GM21737 (cell line): ENCODE data around the gene NAA80.
A peak's percentile ranks its signal among the peaks of the same experiment; 100 is the strongest.
"Not testable (repeated sequence)": the region's sequence is repeated elsewhere in the genome, so short reads cannot be mapped to it uniquely, and the experiment has no call there.

ENCODE experiments used
- ATAC-seq: cut with Tn5 transposase; IDR thresholded peaks from one replicate; pipeline ENCODE4 v1.9.1; 2021; ENCODE audit warnings: mild to moderate bottlenecking, moderate library complexity; ENCODE audit not compliant: unreplicated experiment

Gene NAA80

DNA sequence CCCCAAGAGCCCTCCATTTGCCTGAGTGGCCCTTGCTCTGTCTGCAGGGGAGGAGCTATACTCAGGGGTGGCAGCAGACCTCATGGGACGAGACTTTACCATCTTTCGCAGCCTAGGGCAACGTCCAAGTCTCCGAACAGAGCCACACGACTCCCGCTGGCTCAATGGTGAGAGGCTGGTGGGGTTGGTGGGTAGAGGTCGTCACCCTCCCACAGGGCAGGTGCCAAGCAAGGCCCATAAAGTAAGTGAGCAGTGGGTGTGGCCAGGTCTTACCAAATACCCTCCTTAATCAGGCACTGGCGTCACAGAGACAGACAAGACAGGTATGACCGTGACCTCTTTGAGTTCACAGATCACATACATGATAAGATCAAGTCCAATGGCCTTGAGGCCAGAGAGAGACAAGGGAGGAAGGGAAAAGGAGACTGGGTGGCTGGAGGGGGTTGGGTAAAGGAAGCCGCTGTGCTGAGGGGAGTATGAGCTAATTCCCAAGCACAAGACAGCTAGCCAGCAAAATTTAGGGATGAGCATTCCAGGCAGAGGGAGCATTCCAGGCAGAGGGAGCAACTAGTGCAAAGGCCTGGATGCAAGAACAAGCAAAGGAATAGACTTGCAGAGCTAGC, 27.8 kb downstream of the NAA80 start:
- ATAC-seq: no peak

DNA sequence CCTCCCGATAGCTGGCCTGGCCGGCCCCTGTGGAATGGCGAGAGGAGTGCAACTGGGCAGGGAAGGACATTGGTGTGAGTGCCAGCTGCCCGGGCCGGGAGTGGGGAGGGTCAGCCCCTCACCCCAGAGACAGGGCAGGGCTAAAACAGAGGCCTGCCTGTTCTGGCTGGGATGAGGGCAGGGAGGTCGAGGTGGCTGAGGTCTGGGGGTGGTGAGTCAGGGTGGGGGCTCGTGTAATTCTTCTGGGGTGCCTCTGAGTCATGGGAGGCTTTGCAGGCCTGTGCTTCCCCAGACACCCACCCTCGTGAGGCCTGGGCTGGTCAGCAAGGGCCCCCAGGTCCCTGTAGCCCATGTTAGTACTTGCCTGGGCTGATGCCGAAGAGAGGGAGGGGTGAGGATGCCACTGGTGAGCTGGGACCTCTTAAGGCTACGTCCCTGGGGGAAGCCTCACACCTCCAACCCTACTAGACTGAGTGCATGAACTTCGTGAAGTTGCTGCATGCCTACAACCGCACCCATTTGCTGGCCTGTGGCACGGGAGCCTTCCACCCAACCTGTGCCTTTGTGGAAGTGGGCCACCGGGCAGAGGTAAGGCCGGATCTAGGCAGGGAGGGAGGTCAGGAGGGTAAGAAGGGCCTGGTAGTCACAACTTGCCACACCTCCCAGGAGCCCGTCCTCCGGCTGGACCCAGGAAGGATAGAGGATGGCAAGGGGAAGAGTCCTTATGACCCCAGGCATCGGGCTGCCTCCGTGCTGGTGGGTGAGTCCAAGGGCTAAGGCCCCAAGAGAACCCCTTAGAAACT, 28.6 kb downstream of the NAA80 start:
- ATAC-seq: no peak

DNA sequence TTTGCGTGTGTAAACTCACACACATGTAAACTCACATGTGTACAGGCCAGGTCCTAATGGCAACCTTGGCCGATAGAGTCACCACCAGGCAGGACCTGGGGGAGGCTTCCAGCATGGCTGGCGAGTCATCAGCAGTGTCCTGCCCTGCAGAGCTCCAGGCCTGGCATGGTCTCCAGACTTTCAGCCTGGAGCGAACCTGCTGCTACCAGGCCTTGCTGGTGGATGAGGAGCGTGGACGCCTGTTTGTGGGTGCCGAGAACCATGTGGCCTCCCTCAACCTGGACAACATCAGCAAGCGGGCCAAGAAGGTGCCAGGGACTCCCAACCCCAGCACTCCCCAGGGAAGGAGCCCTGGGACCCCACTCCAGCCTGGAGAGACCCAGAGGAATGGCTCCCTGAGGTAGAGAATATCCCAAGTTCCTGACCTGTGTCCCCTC, 29.2 kb downstream of the NAA80 start:
- ATAC-seq: no peak

DNA sequence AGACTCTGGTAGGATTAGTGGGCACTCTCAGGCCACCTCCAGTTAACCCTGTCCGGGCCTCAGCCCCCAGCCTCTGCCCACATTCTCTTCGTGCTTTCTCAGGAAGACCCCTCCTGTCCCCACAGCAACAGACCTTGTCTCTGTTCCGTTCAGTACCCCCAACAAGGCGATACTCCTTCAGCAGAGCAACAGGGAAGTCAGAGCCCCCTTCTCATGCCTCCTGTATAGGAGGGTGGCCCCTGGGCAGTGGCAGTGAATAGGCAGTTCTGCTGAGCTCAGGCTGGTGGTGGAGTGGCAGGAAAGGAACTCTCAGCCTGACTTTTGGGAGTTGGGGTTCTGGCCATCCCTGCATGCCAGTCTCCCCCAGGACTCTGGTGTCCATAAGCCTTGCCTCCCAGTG, 29.7 kb downstream of the NAA80 start:
- no peak for ATAC-seq

DNA sequence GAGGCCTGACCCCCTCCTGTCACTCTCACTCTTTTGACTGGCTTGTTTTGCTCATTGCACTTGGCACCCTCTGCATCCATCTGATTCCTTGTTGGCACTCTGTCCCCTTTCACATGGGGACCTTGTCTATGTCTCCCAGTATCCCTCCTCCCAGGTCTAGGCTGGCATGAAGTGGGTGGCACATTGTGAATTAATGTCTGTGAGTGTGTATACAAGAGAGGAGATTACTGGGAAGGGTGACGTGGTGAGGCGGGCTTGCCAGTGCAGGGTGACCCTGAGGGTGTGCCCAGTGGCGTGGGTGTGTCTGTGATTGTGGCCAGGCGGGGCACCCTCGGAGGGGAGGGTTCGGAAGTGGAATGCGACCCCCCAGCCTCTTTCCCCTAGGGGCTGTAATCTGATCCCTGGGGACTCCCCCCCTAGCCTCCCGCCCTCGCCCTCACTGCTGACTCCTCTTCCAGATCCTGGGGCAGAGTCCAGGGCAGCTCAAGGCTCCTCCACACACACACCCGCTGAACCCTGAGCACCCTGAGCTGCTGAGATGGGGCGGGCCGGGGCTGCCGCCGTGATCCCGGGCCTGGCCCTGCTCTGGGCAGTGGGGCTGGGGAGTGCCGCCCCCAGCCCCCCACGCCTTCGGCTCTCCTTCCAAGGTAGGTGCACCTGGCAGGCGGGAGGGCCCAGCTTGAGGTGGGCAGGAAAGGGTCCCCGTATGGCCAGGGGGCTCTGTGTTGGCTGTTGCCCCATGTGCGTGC, 30.3 kb downstream of the NAA80 start, which contains the start of gene SEMA3B:
Gene SEMA3B (plus strand): TSS at position 445 of the 749 bp plus-strand sequence. CDS start 94 bp downstream, at position 539.
- ATAC-seq: no peak

DNA sequence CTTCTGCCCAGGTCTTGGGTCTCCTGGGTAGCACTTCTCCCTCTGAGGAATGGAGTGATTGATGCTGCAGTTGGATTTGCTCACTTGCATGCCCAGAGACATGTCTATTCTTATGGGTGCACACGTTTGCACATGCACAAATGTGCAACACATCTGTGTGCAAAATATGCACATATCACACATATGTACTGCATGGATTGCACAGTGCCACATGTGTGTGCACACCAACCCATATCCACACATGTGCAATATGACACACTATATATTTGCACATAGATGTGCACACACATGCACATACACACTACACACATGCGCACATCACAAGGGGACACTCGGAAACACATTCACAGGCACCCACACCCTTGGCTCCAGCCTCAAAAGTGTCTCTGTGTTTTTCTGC, 30.9 kb downstream of the NAA80 start:
- ATAC-seq: no peak

DNA sequence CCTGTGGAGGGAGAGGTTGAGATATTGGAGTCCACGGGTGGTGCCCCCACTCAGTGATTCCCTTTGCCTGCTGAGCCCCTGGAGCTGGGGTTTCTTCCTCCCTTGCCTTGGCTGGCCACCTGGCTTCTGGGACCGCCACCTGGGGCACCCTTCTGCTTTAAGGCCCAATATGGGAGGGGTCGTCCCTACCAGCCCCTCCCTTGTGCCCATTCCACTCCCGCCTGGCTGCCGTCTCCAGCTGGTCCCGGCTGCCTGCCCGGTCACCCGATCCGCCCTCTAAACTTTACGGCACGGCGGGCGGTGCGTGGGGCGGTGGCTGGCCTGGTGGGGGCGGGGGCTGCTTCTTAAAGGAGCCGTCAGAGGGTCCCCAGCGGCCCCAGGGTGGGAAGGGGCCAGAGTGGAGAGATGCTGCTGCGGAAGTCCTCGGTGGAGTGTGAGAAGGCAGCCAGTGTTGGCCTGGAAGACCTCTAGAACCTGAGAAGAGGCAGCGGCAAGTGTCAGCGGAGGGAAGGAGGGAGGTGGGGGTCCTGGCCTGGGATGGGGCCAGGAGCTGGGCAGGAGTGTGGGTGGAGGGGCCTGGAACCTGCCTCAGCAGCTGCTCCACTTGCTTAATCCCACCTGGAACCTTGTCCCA, 31.8 kb downstream of the NAA80 start:
- no peak for ATAC-seq

DNA sequence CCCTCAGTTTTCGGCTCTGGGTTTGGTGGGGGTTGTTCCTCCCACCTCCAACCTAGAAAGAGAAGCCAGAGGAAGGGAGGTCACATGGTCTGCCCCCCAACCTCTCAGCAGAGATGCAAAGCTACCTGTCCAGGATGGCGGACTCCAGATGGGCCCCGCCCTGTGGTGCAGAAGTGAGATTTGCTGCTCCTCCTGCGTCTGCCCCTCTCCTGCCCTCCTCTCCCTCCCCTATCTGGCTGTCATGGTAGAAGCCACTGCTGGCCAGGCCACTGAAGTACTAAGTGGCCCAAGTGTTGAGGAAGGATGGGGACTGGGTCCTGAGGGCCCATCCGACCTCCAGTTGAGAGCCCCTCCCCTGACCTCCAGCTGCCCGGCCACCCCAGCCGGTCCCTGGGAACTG, 32.4 kb downstream of the NAA80 start:
- no peak for ATAC-seq

DNA sequence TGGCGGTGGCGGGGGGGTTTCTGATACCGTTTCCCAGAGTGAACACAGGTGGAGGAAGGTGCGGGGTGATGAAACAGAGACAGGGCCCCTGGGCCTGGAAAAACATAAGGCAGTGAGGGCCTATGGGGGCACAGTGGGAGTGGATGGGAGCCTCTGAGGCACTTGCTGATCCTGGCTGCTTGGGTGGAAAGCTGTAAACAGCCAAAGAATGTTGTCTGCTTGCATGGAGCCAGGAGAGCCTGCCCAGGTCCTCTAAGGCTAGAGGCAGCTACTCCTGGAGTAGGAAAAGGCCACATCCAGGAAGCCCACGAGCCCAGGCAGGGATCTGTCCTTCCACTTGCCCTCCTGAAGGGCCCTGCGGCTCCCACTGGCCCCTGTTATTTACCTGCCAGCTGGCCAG, 33.2 kb downstream of the NAA80 start:
- no peak for ATAC-seq

DNA sequence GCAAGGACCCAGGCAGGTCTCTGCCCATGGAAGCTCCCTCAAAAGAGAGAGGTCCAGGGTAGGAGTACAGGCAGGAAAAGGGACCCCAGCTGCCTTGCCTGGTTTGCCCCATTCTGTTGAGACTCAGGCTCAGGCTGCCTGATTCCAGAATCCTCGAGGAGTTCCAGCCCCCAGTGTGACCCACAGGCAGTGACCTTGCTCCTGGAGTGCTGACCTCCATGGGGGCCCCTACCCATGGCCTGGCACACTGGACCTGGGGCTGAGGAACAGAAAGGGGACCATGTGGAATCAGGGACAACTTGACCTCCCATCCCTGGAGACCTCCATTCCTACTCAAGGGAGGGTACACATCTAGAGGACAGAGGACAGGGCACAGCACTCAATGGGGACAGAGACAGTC, 33.6 kb downstream of the NAA80 start:
- ATAC-seq: no peak

DNA sequence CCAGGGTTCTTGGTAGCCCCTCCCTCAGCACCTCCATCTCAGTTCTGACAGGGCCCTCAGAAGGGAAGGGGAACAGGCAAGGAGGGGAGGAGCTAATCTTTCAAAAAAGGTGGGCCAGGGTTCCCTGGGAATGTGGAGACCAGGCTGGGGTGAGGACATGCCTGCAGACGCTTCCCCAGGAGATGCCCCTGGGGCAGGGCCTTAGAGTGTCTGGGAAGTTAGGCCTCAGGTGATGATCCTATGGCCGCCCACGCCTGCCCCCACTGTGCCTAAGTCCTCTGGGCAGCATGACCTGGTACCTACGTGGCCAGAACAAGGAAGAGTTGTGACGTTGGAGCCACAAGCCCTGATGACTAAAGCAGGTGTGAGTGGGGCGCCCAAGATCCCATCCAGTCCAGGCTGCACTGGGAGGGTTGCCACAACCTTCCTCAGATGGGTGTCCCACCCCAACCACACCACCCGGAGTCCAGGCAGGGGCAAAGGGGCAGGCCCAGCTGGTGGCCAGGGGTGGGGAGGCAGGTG, 34.2 kb downstream of the NAA80 start:
- no peak for ATAC-seq

DNA sequence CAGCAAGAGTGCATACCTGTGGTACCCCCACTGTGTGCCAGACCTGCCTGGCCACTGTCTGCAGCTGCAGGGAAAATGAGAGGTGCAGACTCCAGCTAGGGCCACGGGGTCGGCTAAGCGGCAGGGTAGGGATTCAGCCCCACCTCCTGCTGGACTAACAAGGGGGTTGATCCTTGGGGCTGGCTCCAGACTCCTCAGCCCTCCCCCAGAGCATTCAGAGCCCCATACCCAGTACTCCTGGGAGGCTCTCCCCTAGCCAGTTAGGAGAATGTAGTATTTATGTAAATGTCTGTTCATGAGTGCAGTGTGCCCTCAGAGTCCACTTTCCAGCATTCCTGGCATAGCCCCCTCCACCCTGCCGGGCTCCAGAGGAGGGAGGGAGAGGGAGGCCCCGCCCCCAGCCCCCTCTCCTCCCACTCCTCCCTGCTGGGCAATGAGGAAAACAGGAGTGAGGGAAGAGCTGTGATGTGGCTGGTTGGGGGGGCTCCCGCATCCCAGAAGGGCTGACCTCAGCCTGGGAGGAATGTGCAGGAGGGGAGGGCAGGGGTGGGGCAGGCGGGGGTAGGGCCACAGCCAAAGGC, 34.7 kb downstream of the NAA80 start:
- no peak for ATAC-seq

DNA sequence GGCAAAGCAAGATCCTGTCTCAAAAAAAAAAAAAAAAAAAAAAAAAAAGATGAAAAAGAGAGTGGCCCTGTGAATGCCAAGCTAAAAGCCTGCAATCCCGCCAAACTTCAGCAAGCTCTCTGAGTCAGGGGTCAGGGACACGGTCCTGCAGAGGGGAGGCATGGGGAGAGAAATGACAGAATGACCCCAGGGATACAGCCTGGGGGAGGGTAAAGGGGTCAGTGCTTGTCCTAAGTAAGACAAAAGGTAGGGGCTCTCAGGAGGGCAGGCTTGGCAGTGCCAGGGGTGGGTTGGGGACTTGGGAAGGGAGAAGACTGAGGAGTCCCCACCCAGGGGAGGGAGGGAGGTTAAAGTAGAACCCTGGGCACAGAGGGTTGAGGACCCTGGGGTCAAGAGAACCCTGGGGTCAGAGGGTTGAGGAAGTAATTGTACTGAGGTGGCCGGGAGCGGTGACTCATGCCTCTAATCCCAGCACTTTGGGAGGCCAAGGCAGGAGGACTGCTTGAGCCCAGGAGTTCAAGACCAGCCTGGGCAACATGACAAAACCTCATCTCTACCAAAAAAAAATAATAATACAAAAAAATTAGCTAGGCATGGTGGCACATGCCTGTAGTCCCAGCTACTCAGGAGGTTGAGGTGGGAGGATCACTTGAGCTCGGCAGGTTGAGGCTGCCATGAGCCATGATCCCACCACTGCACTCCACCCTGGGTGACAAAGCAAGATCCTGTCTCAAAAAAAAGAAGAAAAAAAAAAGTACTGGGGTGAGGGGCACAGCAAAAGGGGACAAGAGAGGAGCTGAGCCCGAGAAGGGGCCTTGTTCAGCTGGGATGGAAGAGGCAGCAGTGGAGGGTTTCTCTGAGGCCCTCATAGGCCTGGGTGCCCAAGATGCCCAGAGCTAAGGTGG, 35.5 kb downstream of the NAA80 start:
- ATAC-seq: no peak

DNA sequence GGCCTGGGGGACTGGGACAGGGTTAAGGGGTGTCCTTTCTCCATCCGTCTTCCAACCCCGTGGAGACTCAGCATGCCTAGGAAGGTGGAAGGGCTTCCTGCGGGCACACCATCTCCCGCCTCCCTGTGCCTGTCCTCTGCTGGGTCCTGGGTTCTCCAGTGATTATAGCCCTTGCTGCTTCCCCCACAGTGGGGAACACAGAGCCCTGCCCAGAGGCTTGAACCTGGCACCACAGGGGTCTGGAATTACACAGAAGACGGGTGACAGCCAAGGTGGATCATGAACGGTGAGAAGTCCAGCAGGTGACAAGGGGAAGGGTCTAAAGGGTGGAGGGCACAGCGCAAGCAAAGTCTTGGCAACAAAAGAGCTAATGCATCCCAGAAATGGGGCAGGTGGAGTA, 36.4 kb downstream of the NAA80 start:
- no peak for ATAC-seq

DNA sequence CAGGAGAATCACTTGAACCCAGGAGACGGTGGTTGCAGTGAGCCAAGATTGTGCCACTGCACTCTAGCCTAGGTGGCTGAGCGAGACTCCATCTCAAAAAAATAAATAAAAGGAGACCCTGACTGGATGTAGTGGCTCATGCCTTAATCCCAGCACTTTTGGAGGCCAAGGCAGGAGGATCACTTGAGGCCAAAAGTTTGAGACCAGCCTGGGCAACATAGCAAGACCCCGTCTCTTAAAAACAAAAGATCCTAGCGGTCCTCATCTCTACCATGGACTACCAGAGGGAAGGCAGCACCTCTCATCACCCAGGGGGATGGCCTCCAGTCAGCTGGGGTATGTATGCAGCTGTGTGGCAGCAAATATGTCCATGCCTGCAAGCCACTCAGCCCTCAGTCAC, 37.0 kb downstream of the NAA80 start:
- not testable (repeated sequence) for ATAC-seq

DNA sequence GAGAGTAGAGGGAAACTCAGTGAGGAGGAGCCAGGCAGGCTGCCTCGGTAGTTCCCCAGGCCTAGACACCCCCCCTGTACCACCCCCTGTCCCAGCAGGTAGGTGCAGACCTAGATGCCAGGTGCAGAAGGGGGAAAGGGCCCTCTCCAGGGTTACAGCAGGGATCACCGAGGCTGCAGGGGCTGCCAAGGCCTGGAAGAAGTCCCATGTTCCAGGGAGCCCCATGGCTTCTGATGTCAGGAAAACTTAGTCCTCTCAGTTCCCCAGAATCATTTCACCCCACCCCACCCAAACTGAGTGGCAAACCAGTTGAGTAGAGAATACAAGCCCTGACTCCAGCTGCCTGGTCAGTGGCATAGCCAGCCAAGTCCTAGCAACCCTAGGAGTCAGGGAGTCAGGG, 37.7 kb downstream of the NAA80 start:
- ATAC-seq: no peak

DNA sequence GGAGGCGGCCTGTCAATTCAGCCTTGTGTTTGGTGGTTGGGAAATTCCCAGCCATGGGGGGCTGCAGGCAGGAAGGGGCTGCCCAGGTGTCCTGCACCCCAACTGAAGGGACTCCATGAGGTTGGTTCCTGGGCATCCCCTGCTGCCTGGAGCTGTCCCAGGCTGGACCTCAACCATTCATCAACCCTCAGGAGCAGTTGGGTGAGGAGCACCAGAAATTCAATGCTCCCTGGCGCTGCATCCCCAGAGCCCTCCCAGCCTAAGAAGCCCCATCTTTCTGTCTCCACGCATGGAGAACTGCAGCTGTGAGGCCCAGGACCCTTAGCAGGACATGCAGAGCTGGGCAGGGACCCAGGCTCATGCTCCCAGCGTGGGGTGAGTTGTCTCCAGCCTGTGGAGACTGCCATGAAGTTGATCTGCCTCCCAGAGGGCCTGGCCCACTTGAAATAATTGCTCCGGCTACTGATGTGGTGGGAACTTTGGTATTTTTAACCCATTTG, 38.2 kb downstream of the NAA80 start:
- ATAC-seq: no peak

DNA sequence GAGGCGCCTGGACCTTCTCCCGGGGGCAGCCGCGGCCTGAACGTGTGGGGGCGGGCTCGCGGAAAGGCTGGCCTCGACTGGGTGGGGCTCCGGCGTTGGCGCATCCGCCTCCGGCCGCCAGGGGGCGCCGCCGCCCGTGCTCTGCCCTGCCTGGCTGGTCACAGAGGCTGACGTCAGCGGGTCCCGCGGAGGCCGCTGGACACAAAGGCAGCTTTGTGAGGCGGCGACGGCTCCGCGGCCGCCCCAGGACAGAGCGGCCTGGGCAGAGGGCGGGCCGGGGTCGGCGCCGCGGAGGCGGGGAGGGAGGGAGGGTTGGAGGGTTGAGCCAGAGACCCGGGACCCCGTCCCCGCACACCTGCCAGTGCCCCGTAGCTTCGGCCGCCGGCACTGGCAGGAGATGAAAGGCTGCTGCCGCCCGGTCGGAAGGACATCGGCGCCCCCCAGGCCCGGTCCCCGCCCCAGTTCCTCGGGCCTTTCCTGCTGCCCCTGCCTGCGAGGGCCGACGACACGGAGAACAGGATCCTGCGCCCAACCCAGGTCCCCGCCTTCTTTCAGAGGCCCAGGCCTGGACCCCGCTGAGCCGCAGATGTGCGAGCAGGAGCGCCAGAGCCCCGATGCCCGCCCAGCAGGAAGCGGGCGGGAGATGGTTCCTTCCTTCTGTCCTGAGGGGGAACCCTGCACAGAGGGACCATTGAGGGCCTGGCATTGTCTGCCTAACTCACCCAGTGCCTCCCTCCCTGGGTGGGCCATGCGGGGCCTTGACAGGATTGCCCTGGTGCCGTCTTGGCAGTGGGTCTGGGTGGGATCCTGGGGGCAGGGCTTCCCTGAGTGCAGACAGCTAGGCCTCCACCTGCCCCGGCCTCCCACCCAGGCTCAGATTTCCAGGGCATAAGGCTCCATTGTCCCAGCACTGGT, 38.9 kb downstream of the NAA80 start:
- ATAC-seq: peak; percentile 84
